AG09309 (cell line): Measurements from ENCODE around the gene MALSU1.
A peak's percentile ranks its signal among the peaks of the same experiment; 100 is the strongest.

Experiments used
- DNase-seq: peaks from one replicate; pipeline ENCODE4 v3.0.0-alpha.2; 2010; ENCODE audit warnings: low read depth
- H3K4me3 ChIP-seq: 2 replicates; pipeline ENCODE4 v1.5.1; 2011; ENCODE audit warnings: mild to moderate bottlenecking, low read depth, low read length, moderate library complexity; ENCODE audit not compliant: control insufficient read depth
- CTCF ChIP-seq: IDR thresholded peaks from 2 replicates; pipeline ENCODE4 v1.5.1; 2011; ENCODE audit warnings: mild to moderate bottlenecking, low read depth, low read length, inconsistent platforms; ENCODE audit not compliant: insufficient read depth, control insufficient read depth; ENCODE audit errors: missing control alignments

Gene MALSU1

GRCh38 chr7:23293500-23294073 is 5.6 kb upstream of the MALSU1 start:
- no peak for TF ChIP-seq CTCF
- H3K4me3 ChIP-seq = no peak overlapping the region
- no peak for DNase-seq

- no peak for TF ChIP-seq CTCF
- no peak for DNase-seq
- no peak overlapping the region for H3K4me3 ChIP-seq
These were observed 4.4 kb upstream of the MALSU1 start for GRCh38 chr7:23294549-23295400.

- no peak for TF ChIP-seq CTCF
- H3K4me3 ChIP-seq = no peak overlapping the region
- no peak for DNase-seq
These were observed 3.8 kb upstream of the MALSU1 start for GRCh38 chr7:23295401-23295697.

- no peak for TF ChIP-seq CTCF
- H3K4me3 ChIP-seq = no peak overlapping the region
- DNase-seq = no peak
These were observed 828 bp upstream of the MALSU1 start for GRCh38 chr7:23298141-23298881.

GRCh38 chr7:23299770-23300300 is 696 bp downstream of the MALSU1 start:
- DNase-seq = no peak
- TF ChIP-seq CTCF = no peak
- peak overlapping the region; percentile 85 for H3K4me3 ChIP-seq

- H3K4me3 ChIP-seq = no peak overlapping the region
- no peak for TF ChIP-seq CTCF
These were observed 7.9 kb downstream of the MALSU1 start for GRCh38 chr7:23306936-23307521.

More at GRCh38 chr7:23306936-23307521, 7.9 kb downstream of the MALSU1 start:
- no peak for DNase-seq
